KMS-11 (cell line): Measurements from ENCODE around the gene PRF1.

Experiments used
- H2AFZ ChIP-seq: fragments of 200-600 bp; sonication (generic); 2 replicates; pipeline ENCODE4 v1.6.1; 2016; ENCODE audit warnings: antibody characterized with exemption, mixed run types, low read depth
- H3K27ac ChIP-seq: fragments of 200-600 bp; sonication (generic); 2 replicates; pipeline ENCODE4 v1.6.1; 2016; ENCODE audit warnings: mild to moderate bottlenecking, mixed run types
- H3K27me3 ChIP-seq: fragments of 200-600 bp; sonication (generic); 2 replicates; pipeline ENCODE4 v1.6.1; 2017; ENCODE audit warnings: mild to moderate bottlenecking, low read depth, mixed run types, moderate library complexity; ENCODE audit not compliant: insufficient read depth
- H3K36me3 ChIP-seq: fragments of 200-600 bp; sonication (generic); 2 replicates; pipeline ENCODE4 v1.6.1; 2017; ENCODE audit warnings: mild to moderate bottlenecking, mixed run types; ENCODE audit not compliant: insufficient read depth
- H3K4me1 ChIP-seq: fragments of 200-600 bp; sonication (generic); 2 replicates; pipeline ENCODE4 v1.6.1; 2016; ENCODE audit warnings: mild to moderate bottlenecking, low read depth, mixed run types; ENCODE audit not compliant: poor library complexity, severe bottlenecking
- H3K4me2 ChIP-seq: fragments of 200-600 bp; sonication (generic); 2 replicates; pipeline ENCODE4 v1.7.0; 2016; ENCODE audit warnings: mild to moderate bottlenecking, mixed run types
- H3K4me3 ChIP-seq: fragments of 200-600 bp; sonication (generic); IDR thresholded peaks from 2 replicates; pipeline ENCODE4 v1.6.1; 2017; ENCODE audit warnings: low read depth, low read length, mixed read lengths; ENCODE audit not compliant: insufficient read depth
- H3K79me2 ChIP-seq: fragments of 200-600 bp; sonication (generic); 2 replicates; pipeline ENCODE4 v1.6.1; 2016; ENCODE audit warnings: low read depth, mixed run types; ENCODE audit not compliant: insufficient read depth
- H3K9ac ChIP-seq: fragments of 200-600 bp; sonication (generic); 2 replicates; pipeline ENCODE4 v1.6.1; 2016; ENCODE audit warnings: mild to moderate bottlenecking, mixed run types
- H4K20me1 ChIP-seq: fragments of 200-600 bp; sonication (generic); 2 replicates; pipeline ENCODE4 v1.6.1; 2016; ENCODE audit warnings: mild to moderate bottlenecking, mixed run types; ENCODE audit not compliant: insufficient read depth
- TF ChIP-seq, protein P1 (sequence below): fragments of 200-600 bp; sonication (generic); conservative IDR thresholded peaks from 2 replicates; pipeline ENCODE4 v1.6.1; 2017; ENCODE audit warnings: low read depth, mild to moderate bottlenecking, antibody characterized with exemption, low read length, moderate library complexity, mixed read lengths

The PRF1 gene

DNA sequence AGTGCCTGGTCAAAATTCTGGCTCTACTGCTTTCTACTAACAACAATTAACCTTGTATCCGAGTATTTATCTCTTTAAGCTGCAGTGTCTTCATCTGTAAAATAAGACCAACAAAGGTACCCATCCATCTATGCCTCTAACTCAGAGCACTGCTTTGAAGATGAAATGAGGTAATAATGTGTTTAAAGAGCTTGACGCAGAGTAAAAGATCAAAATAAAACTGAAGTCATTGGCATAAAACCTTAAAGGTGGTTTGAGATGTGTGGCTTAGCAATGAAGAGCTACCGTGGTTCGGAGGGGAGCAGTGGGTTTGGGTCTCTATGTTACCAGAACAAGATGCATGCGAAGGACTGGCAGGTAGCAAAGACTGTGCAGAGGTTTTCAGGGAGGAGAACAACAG is 16.1 kb upstream of the PRF1 start:
- H2AFZ ChIP-seq = no peak overlapping the region

DNA sequence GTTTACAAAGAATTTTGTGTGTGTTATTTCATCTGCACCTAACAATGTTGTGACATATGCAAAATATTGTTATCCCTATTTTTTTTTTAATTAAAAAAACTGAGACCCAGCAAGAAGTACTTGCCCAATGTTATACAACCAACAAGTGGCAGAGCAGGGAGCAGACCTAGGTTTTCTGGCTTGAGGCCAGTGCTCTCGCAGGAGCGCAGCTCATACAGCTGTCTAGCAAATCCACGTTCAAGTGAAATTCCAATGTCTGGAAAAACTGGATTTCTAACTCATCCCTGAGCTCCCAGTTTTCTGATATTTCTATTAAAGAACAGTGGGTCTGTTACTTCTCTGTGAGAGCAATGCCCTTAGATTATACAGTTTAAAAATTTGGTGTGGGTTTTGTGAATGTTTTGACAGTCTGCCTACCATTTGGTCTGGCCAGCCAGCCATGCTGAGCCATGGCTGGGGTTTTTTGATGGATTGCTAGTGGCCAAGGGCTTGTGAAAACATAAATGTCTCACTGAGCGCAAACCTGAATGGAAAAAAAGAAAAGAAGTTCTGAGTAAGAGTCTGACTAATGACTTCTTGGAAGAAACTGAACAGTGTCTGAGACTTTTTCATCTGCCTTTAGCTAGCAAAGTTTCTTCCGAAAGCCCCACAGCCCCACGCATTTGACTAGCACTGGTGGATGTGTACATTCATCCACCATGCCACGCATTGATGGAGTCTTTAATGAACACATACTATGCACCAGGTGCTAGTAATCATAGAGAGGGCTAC is 15.4 kb upstream of the PRF1 start:
- H3K4me3 ChIP-seq = no peak overlapping the region
- no peaks in the 10 kb centered on the region for H3K4me1 ChIP-seq
- no peak overlapping the region for H2AFZ ChIP-seq
- no peaks in the 10 kb centered on the region for H4K20me1 ChIP-seq
- H3K36me3 ChIP-seq = no peaks in the 10 kb centered on the region
- no peak overlapping the region for H3K9ac ChIP-seq
- H3K4me2 ChIP-seq = no peak overlapping the region
- TF ChIP-seq, protein P1, sequence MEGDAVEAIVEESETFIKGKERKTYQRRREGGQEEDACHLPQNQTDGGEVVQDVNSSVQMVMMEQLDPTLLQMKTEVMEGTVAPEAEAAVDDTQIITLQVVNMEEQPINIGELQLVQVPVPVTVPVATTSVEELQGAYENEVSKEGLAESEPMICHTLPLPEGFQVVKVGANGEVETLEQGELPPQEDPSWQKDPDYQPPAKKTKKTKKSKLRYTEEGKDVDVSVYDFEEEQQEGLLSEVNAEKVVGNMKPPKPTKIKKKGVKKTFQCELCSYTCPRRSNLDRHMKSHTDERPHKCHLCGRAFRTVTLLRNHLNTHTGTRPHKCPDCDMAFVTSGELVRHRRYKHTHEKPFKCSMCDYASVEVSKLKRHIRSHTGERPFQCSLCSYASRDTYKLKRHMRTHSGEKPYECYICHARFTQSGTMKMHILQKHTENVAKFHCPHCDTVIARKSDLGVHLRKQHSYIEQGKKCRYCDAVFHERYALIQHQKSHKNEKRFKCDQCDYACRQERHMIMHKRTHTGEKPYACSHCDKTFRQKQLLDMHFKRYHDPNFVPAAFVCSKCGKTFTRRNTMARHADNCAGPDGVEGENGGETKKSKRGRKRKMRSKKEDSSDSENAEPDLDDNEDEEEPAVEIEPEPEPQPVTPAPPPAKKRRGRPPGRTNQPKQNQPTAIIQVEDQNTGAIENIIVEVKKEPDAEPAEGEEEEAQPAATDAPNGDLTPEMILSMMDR = no peak
- H3K79me2 ChIP-seq = no peaks in the 10 kb centered on the region
- no peaks in the 10 kb centered on the region for H3K27me3 ChIP-seq
- no peak overlapping the region for H3K27ac ChIP-seq

More for the DNA sequence above, 16.1 kb upstream of the PRF1 start:
- H3K4me3 ChIP-seq = no peak overlapping the region
- H3K27ac ChIP-seq = no peak overlapping the region
- no peaks in the 10 kb centered on the region for H4K20me1 ChIP-seq
- H3K27me3 ChIP-seq = no peaks in the 10 kb centered on the region
- no peaks in the 10 kb centered on the region for H3K4me1 ChIP-seq
- no peaks in the 10 kb centered on the region for H3K36me3 ChIP-seq
- no peak overlapping the region for H3K9ac ChIP-seq
- H3K79me2 ChIP-seq = no peaks in the 10 kb centered on the region
- TF ChIP-seq, protein P1 = no peak
- no peak overlapping the region for H3K4me2 ChIP-seq

DNA sequence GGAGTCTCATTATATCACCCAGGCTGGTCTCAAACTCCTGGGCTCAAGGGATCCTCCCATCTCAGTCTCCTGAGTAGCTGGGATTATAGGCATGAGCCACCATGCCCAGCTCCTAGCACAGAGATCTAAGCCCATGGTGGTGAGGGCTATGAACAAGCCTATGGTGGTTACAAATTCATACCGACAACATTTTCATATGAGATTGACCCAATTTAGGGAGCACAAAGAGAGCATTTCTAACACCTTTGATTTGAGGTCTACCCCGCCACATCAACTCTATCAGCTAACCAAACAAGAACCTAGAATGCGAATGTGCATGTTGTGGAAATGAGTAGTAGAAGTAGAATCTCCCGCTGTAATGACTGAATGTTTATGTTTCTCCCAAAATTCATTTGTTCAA is 14.2 kb upstream of the PRF1 start:
- Histone ChIP-seq H3K4me3 (no peak overlapping the region), H3K4me2 (no peak overlapping the region), H3K4me1 (no peaks in the 10 kb centered on the region), H3K27ac (no peak overlapping the region), H3K79me2 (no peaks in the 10 kb centered on the region), H4K20me1 (no peaks in the 10 kb centered on the region), H2AFZ (no peak overlapping the region), H3K27me3 (no peaks in the 10 kb centered on the region), H3K9ac (no peak overlapping the region), H3K36me3 (no peaks in the 10 kb centered on the region)
- TF ChIP-seq, protein P1 = no peak

DNA sequence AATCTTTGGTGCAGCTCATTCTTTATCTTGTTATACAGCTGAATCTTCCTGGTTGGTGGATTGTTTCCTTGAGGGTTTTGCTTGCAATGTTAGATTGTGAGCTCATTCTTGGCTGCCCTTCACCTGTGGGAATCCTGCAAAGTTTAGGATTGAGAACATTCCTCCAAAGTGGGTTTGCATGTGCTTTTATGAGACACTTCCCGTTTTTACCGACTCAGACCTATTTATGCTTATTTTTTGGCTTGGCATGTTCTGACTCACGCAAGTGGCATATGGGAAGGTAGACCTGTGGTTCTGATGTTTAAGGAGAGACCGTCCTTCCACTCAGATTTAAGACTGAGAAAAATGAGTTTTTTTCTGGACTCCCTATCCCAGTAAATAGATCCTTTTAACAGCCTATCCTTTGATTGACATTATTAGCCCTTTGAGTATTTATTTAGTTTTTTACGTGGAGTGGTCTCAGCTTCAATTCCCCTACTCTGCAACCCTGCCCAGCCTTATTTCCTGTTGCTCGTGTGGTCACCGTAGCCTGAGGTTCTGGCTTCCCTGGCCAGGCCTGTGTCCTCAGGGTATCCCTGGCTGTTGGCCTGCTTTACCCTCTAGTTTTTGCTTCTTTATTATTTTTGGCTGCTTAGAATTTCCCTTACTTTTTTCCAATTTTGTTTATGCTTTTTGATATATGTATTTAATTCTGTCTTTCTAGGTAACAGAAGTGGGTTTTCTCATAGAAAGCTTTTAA is 13.4 kb upstream of the PRF1 start:
- no peak overlapping the region for H3K9ac ChIP-seq
- H3K79me2 ChIP-seq = no peaks in the 10 kb centered on the region
- H3K36me3 ChIP-seq = no peaks in the 10 kb centered on the region
- no peaks in the 10 kb centered on the region for H3K4me1 ChIP-seq
- H3K27me3 ChIP-seq = no peaks in the 10 kb centered on the region
- H2AFZ ChIP-seq = no peak overlapping the region
- no peaks in the 10 kb centered on the region for H4K20me1 ChIP-seq
- TF ChIP-seq, protein P1 = no peak
- H3K4me2 ChIP-seq = no peak overlapping the region
- H3K27ac ChIP-seq = no peak overlapping the region
- no peak overlapping the region for H3K4me3 ChIP-seq
